GM18526 (cell line): ENCODE measurements around the gene TP53.

ENCODE experiments used
- POLR2A ChIP-seq: IDR thresholded peaks from 3 replicates; pipeline ENCODE4 v1.6.1; 2011; ENCODE audit not compliant: insufficient read length; ENCODE audit errors: extremely low read depth

TP53 gene

GRCh38 chr17:7711051-7711755, 23.9 kb upstream of the TP53 start:
- no peak for TF ChIP-seq POLR2A

GRCh38 chr17:7710301-7710700, 23.0 kb upstream of the TP53 start:
- TF ChIP-seq POLR2A: no peak

GRCh38 chr17:7709031-7709430, 21.7 kb upstream of the TP53 start:
- no peak for TF ChIP-seq POLR2A

- no peak for TF ChIP-seq POLR2A
These were observed 20.8 kb upstream of the TP53 start for GRCh38 chr17:7707858-7708750.

- no peak for TF ChIP-seq POLR2A
These were observed 20.2 kb upstream of the TP53 start for GRCh38 chr17:7707446-7707845.

GRCh38 chr17:7706631-7707354, 19.5 kb upstream of the TP53 start:
- TF ChIP-seq POLR2A: no peak

- no peak for TF ChIP-seq POLR2A
These were observed 18.3 kb upstream of the TP53 start for GRCh38 chr17:7705269-7706255.

- TF ChIP-seq POLR2A: no peak
These were observed 17.4 kb upstream of the TP53 start, which contains the start of gene EFNB3 for GRCh38 chr17:7704601-7705268. Gene EFNB3 (plus strand): TSS chr17:7705202. CDS start chr17:7705599, 397 bp downstream.

- TF ChIP-seq POLR2A: no peak
These were observed 16.5 kb upstream of the TP53 start for GRCh38 chr17:7703584-7704479.

GRCh38 chr17:7702776-7703175, 15.5 kb upstream of the TP53 start:
- TF ChIP-seq POLR2A: no peak

GRCh38 chr17:7701681-7702080, 14.4 kb upstream of the TP53 start:
- no peak for TF ChIP-seq POLR2A

- TF ChIP-seq POLR2A: no peak
These were observed 13.2 kb upstream of the TP53 start for GRCh38 chr17:7700510-7700909.

GRCh38 chr17:7697828-7698588, 10.7 kb upstream of the TP53 start:
- no peak for TF ChIP-seq POLR2A

- no peak for TF ChIP-seq POLR2A
These were observed 8.3 kb upstream of the TP53 start for GRCh38 chr17:7695586-7695985.
